IMR-90 (cell line): ENCODE measurements around the gene CELA2A. TPM values are rescaled to one million over a fixed set of nuclear protein-coding genes. Genes with fewer than 3 reads are reported as not detected.
A peak's percentile ranks its signal among the peaks of the same experiment; 100 is the strongest.
"Not testable (repeated sequence)": the region's sequence is repeated elsewhere in the genome, so short reads cannot be mapped to it uniquely, and the experiment has no call there.

Experiments
- ATAC-seq: fragments of 200-7000 bp; cut with Tn5 transposase; 2 replicates; pipeline ENCODE4 v1.9.1; 2020; ENCODE audit warnings: low read depth, mild to moderate bottlenecking, moderate library complexity
- BruUV-seq: library from RNA; stranded (reverse); fragments of 400-500 nt; replicated peaks from 2 replicates; lab custom pipeline; 2021; lab: Mats Ljungman, UMichigan
- CTCF ChIA-PET: fragments of 300-600 bp; formaldehyde crosslinking; extraction: SDS; loops from one replicate; lab custom pipeline; 2021; ENCODE audit warnings: antibody characterized with exemption; lab: Yijun Ruan, JAX
- POLR2A ChIA-PET: fragments of 300-600 bp; sonication (Branson Sonifier 250); formaldehyde crosslinking; loops from one replicate; lab custom pipeline; 2022; ENCODE audit warnings: antibody characterized with exemption; ENCODE audit not compliant: unreplicated experiment; lab: Charles Lee
- DNase-seq: peaks from one replicate; pipeline ENCODE4 v3.0.0; 2013
- H2AFZ ChIP-seq: replicated peaks from 2 replicates; pipeline ENCODE3; 2013; ENCODE audit warnings: low read length, mild to moderate bottlenecking; ENCODE audit not compliant: poor library complexity
- H2AK5ac ChIP-seq: 2 replicates; pipeline ENCODE4 v1.6.1; 2013; ENCODE audit warnings: low read depth, low read length, inconsistent platforms
- H2AK9ac ChIP-seq: replicated peaks from 2 replicates; pipeline ENCODE3; 2013; ENCODE audit warnings: mild to moderate bottlenecking, low read depth, low read length, moderate library complexity; ENCODE audit not compliant: poor library complexity
- H2BK120ac ChIP-seq: 2 replicates; pipeline ENCODE4 v1.6.1; 2013; ENCODE audit warnings: low read depth, low read length, inconsistent platforms
- H2BK15ac ChIP-seq: 3 replicates; pipeline ENCODE4 v1.6.1; 2013; ENCODE audit warnings: low read depth, low read length, inconsistent platforms
- H2BK20ac ChIP-seq: 2 replicates; pipeline ENCODE4 v1.6.1; 2013; ENCODE audit warnings: low read depth, mild to moderate bottlenecking, inconsistent platforms, low read length, moderate library complexity
- H2BK5ac ChIP-seq: 2 replicates; pipeline ENCODE4 v1.6.1; 2013; ENCODE audit warnings: mild to moderate bottlenecking, low read depth, low read length, inconsistent platforms; ENCODE audit not compliant: poor library complexity, severe bottlenecking
- H3K14ac ChIP-seq: replicated peaks from 2 replicates; pipeline ENCODE4 v1.6.1; 2013; ENCODE audit warnings: low read depth, low read length, inconsistent platforms
- H3K18ac ChIP-seq: 2 replicates; pipeline ENCODE4 v1.6.1; 2013; ENCODE audit warnings: low read depth, low read length, control low read depth
- H3K23ac ChIP-seq: 2 replicates; pipeline ENCODE4 v1.6.1; 2013; ENCODE audit warnings: low read depth, low read length, inconsistent platforms
- H3K27ac ChIP-seq: 2 replicates; pipeline ENCODE4 v1.5.1; 2013; ENCODE audit warnings: mild to moderate bottlenecking, control low read depth, low read length; ENCODE audit not compliant: insufficient read depth
- H3K27me3 ChIP-seq: 2 replicates; pipeline ENCODE4 v1.6.1; 2013; ENCODE audit warnings: low read length; ENCODE audit not compliant: control insufficient read depth, insufficient read depth
- H3K36me3 ChIP-seq: 2 replicates; pipeline ENCODE4 v1.6.1; 2013; ENCODE audit warnings: low read length, mixed read lengths; ENCODE audit not compliant: control insufficient read depth, insufficient read depth
- H3K4ac ChIP-seq: 2 replicates; pipeline ENCODE4 v1.6.1; 2013; ENCODE audit warnings: low read depth, low read length, inconsistent platforms
- H3K4me1 ChIP-seq: 2 replicates; pipeline ENCODE4 v1.6.1; 2013; ENCODE audit warnings: low read length, mixed read lengths; ENCODE audit not compliant: control insufficient read depth, insufficient read depth
- H3K4me2 ChIP-seq: 2 replicates; pipeline ENCODE4 v1.6.1; 2013; ENCODE audit warnings: low read depth, mild to moderate bottlenecking, control low read depth, low read length, moderate library complexity
- H3K4me3 ChIP-seq: 2 replicates; pipeline ENCODE4 v1.5.1; 2013; ENCODE audit warnings: low read depth, mild to moderate bottlenecking, control low read depth, low read length, moderate library complexity; ENCODE audit not compliant: insufficient read depth
- H3K56ac ChIP-seq: 2 replicates; pipeline ENCODE4 v1.6.1; 2013; ENCODE audit warnings: low read length, inconsistent platforms; ENCODE audit not compliant: insufficient read depth; ENCODE audit errors: extremely low read depth
- H3K79me1 ChIP-seq, 2 experiments: 2 replicates each; pipeline ENCODE4 v1.6.1; 2013; ENCODE audit warnings: low read length in 2 of 2, inconsistent platforms in 1 of 2, low read depth in 1 of 2
- H3K9ac ChIP-seq: 2 replicates; pipeline ENCODE4 v1.6.1; 2013; ENCODE audit warnings: low read depth, low read length, control low read depth
- H3K9me1 ChIP-seq: 2 replicates; pipeline ENCODE4 v1.6.1; 2013; ENCODE audit warnings: low read length, inconsistent platforms; ENCODE audit not compliant: insufficient read depth
- H3K9me3 ChIP-seq: 2 replicates; pipeline ENCODE4 v1.6.1; 2013; ENCODE audit warnings: low read length; ENCODE audit not compliant: control insufficient read depth, insufficient read depth
- H4K20me1 ChIP-seq: 2 replicates; pipeline ENCODE4 v1.6.1; 2013; ENCODE audit warnings: low read length, inconsistent platforms; ENCODE audit not compliant: insufficient read depth
- H4K5ac ChIP-seq: 2 replicates; pipeline ENCODE4 v1.6.1; 2013; ENCODE audit warnings: mild to moderate bottlenecking, low read depth, low read length, control low read depth
- H4K8ac ChIP-seq, 2 experiments: 2 replicates each; pipeline ENCODE4 v1.6.1; 2013; ENCODE audit warnings: low read depth in 2 of 2, low read length in 2 of 2, control low read depth in 1 of 2, inconsistent platforms in 1 of 2
- H4K91ac ChIP-seq: 2 replicates; pipeline ENCODE4 v1.6.1; 2013; ENCODE audit warnings: low read depth, low read length, inconsistent platforms; ENCODE audit not compliant: insufficient read depth
- CEBPB ChIP-seq: IDR thresholded peaks from 2 replicates; pipeline ENCODE4 v1.6.1; 2012; ENCODE audit warnings: low read depth, low read length, improper control_type of control experiment
- MXI1 ChIP-seq: IDR thresholded peaks from 2 replicates; pipeline ENCODE4 v1.6.1; 2012; ENCODE audit warnings: low read depth, mild to moderate bottlenecking, low read length, moderate library complexity, borderline replicate concordance
- WGBS, 2 experiments: methylation state at CpG; one replicate each; pipeline versions ENCODE4 v1.1.5 to v1.1.7; 2013; ENCODE audit warnings: missing lambda C conversion rate in 2 of 2; ENCODE audit not compliant: insufficient read length in 1 of 2; ENCODE audit errors: extremely low coverage in 2 of 2; 5-methylcytosine and 5-hydroxymethylcytosine counted together
- dilution Hi-C: fragments of 300-500 bp; cut with HindIII; formaldehyde crosslinking; loops from one replicate; pipeline ENCODE4 v1.14.3; 2018; ENCODE audit warnings: low sequenced_read_pairs; ENCODE audit not compliant: unreplicated experiment
- in situ Hi-C: fragments of 300-500 bp; cut with MboI; formaldehyde crosslinking; loops from 3 replicates; pipeline ENCODE4 v1.14.3; 2019; ENCODE audit warnings: low sequenced_read_pairs, inconsistent platforms, mixed read lengths
- intact Hi-C: fragments of 100-400 bp; cut with micrococcal nuclease; formaldehyde crosslinking; loops from 2 replicates; pipeline ENCODE4 v1.10.0; 2022
- polyA plus RNA-seq, 3 experiments: library from polyadenylated mRNA; depleted of rRNA; stranded (reverse); fragments of >200 nt; gene quantifications; 2 replicates each; pipeline ENCODE4 v1.2.3, GENCODE V29; 2012; ENCODE audit warnings: low replicate concordance in 1 of 3
- total RNA-seq: library from RNA; depleted of rRNA; stranded (reverse); fragments of >200 nt; gene quantifications from 2 replicates; pipeline ENCODE4 v1.2.3, GENCODE V29; 2012

The CELA2A gene
- total and polyA plus RNA-seq, 2 of the 4 experiments (the other 2 are of a cell fraction): not detected

DNA sequence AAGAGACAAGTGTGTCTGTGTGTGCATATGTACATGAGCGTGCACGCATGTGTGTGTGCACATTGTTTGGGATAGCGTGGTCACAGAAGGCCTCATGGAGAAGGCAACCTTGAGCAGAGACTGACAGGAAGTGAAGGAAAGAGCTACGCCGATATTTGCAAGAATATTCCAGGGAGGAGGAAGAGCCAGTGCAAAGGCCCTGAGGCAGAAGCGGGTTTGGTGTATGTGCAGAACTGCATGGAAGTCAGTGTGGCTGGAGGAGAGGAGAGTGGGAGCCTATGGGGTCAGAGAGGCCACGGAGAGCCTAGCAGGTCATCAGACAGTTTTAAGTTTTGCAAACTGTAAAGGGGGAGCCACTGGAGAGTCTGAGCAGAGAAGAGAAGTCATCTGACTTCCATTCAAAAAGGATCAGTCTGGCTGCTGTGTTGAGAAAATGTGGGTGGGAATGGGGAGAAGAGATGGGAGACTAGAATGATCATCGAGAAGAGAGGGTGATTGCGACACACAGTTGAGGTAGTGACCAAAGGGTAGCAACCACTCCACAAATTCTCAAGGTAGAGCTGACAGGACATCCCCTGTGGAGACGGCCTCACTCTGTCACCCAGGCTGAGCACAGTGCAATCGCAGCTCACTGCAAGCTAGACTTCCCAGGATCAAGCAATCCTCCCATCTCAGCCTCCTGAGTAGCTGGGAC is 23.3 kb downstream of the CELA2A start:
- Histone ChIP-seq H3K79me1 (no peaks in the 10 kb centered on the region), H2BK20ac (no peak overlapping the region), H3K14ac (no peak overlapping the region), H2BK120ac (no peak overlapping the region), H3K23ac (no peak overlapping the region), H3K4me1 (no peaks in the 10 kb centered on the region), H4K5ac (no peak overlapping the region), H2AK5ac (no peak overlapping the region), H3K36me3 (no peaks in the 10 kb centered on the region), H2BK15ac (no peak overlapping the region), H2BK5ac (no peak overlapping the region), H4K8ac (no peak overlapping the region), H3K27ac (no peak overlapping the region), H4K91ac (no peak overlapping the region), H3K4me2 (no peak overlapping the region), H2AFZ (no peak overlapping the region), H3K56ac (no peak overlapping the region), H3K18ac (no peak overlapping the region), H3K4me3 (no peak overlapping the region), H3K4ac (no peak overlapping the region), H2AK9ac (no peak overlapping the region), H3K9me3 (no peaks in the 10 kb centered on the region), H3K9me1 (no peaks in the 10 kb centered on the region), H3K9ac (no peak overlapping the region), H4K20me1 (no peaks in the 10 kb centered on the region), H3K27me3 (no peaks in the 10 kb centered on the region; the same call in 1 of the 2 replicates)
- TF ChIP-seq CEBPB (peak; percentile 84), MXI1 (no peak)
- WGBS, 2 experiments: 83% methylated on average over 8 of the region's 11 CpGs; no CpG with 5 or more reads in 1 of the 2 experiments
- dilution Hi-C loops: no loop called here
- BruUV-seq: no TSS peak
- POLR2A ChIA-PET: no interaction called here
- DNase-seq (no peak), ATAC-seq (no peak)
- CTCF ChIA-PET: no interaction called here
- in situ Hi-C loops: no loop called here
- intact Hi-C loops: no loop called here

DNA sequence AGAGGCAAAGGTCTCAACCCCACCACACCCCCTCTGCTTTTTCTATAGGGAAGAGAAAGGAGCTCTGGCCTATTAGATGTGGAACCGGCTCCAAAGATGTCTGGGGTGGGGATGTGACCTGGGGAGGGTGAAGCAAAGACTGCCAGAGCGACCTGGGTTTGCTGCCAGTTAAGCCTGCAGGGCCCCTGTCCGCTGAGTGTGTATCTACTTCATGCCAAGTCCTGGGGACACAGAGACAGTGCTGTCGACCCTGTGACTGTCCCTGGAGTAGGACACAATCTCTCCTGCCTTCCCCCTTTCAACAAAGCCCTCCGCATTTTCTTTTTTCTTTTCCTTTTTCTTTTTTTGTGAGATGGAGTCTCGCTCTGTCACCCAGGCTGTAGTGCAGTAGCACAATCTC is 25.9 kb downstream of the CELA2A start:
- H3K14ac ChIP-seq, CTCF ChIA-PET, H3K27ac ChIP-seq, H3K4me1 ChIP-seq, BruUV-seq, POLR2A ChIA-PET, H3K79me1 ChIP-seq, H2BK15ac ChIP-seq, H4K8ac ChIP-seq, H2AFZ ChIP-seq, H4K20me1 ChIP-seq, ATAC-seq, intact Hi-C loops, H2AK5ac ChIP-seq, H3K9ac ChIP-seq, H3K9me1 ChIP-seq, dilution Hi-C loops, H3K36me3 ChIP-seq, H2BK120ac ChIP-seq, H3K4ac ChIP-seq, DNase-seq, H2BK5ac ChIP-seq, H3K4me3 ChIP-seq, H3K18ac ChIP-seq, H2BK20ac ChIP-seq, H3K27me3 ChIP-seq, H3K4me2 ChIP-seq, H3K23ac ChIP-seq, H3K56ac ChIP-seq, H4K91ac ChIP-seq, H4K5ac ChIP-seq, H2AK9ac ChIP-seq, H3K9me3 ChIP-seq, in situ Hi-C loops: not testable (repeated sequence)
- WGBS, 2 experiments: no CpG with 5 or more reads among the region's 6 CpGs
